OCI-LY3 (cell line): ENCODE data around the gene COL26A1.
A peak's percentile ranks its signal among the peaks of the same experiment; 100 is the strongest.

Experiments
- H2AFZ ChIP-seq: fragments of 200-600, 300-600 bp; shearing (Covaris generic); 2 replicates; pipeline ENCODE4 v1.6.0; 2014; ENCODE audit warnings: antibody characterized with exemption, low read depth, low read length
- H3K27ac ChIP-seq: fragments of 200-600, 300-600 bp; sonication (generic); 2 replicates; pipeline ENCODE4 v1.5.1; 2014; ENCODE audit warnings: mild to moderate bottlenecking, low read length, moderate library complexity, mixed read lengths
- H3K27me3 ChIP-seq: fragments of 200-600, 300-600 bp; sonication (generic); 2 replicates; pipeline ENCODE4 v1.6.1; 2014; ENCODE audit warnings: low read depth, low read length, mixed read lengths
- H3K36me3 ChIP-seq: fragments of 200-600, 300-600 bp; sonication (generic); replicated peaks from 2 replicates; pipeline ENCODE3; 2014; ENCODE audit warnings: low read depth, low read length, mixed read lengths
- H3K4me1 ChIP-seq: fragments of 300-600, 200-600 bp; sonication (generic); 2 replicates; pipeline ENCODE4 v1.6.1; 2014; ENCODE audit warnings: low read length, mixed read lengths
- H3K4me2 ChIP-seq: fragments of 200-600, 300-600 bp; sonication (generic); 2 replicates; pipeline ENCODE4 v1.6.1; 2014; ENCODE audit warnings: low read length, mixed read lengths
- H3K4me3 ChIP-seq: fragments of 300-600, 200-600 bp; sonication (generic); 2 replicates; pipeline ENCODE4 v1.5.1; 2014; ENCODE audit warnings: antibody characterized with exemption, mild to moderate bottlenecking, low read length, moderate library complexity
- H3K79me2 ChIP-seq: fragments of 300-600, 200-600 bp; shearing (Covaris generic); 2 replicates; pipeline ENCODE4 v1.6.1; 2014; ENCODE audit warnings: mild to moderate bottlenecking, low read length, mixed read lengths
- H3K9ac ChIP-seq: fragments of 300-600, 200-600 bp; shearing (Covaris generic); 2 replicates; pipeline ENCODE4 v1.6.0; 2014; ENCODE audit warnings: mild to moderate bottlenecking, low read length, moderate library complexity
- H3K9me3 ChIP-seq: fragments of 200-600, 300-600 bp; shearing (Covaris generic); 2 replicates; pipeline ENCODE4 v1.6.1; 2014; ENCODE audit warnings: low read length, mixed read lengths; ENCODE audit not compliant: insufficient read depth
- H4K20me1 ChIP-seq: fragments of 200-600, 300-600 bp; sonication (generic); 2 replicates; pipeline ENCODE4 v1.6.1; 2016; ENCODE audit warnings: low read length, mixed read lengths; ENCODE audit not compliant: insufficient read depth
- CTCF ChIP-seq: fragments of 200-600, 300-600 bp; sonication (generic); IDR thresholded peaks from 2 replicates; pipeline ENCODE4 v1.5.1; 2014; ENCODE audit warnings: antibody characterized with exemption, low read length, low read depth
- EZH2phosphoT487 ChIP-seq: fragments of 200-600 bp; shearing (Covaris generic); IDR thresholded peaks from 2 replicates; pipeline ENCODE4 v1.6.1; 2018; ENCODE audit warnings: antibody characterized with exemption, mixed run types, low read depth

Gene COL26A1

GRCh38 chr7:101352920-101353308, 9.8 kb upstream of the COL26A1 start:
- no peak overlapping the region for H3K4me3 ChIP-seq
- H4K20me1 ChIP-seq: no peaks in the 10 kb centered on the region
- no peak for TF ChIP-seq CTCF
- H3K27ac ChIP-seq: no peak overlapping the region
- no peak overlapping the region for H3K4me2 ChIP-seq
- H3K9me3 ChIP-seq: no peaks in the 10 kb centered on the region
- H3K4me1 ChIP-seq: no peaks in the 10 kb centered on the region
- no peaks in the 10 kb centered on the region for H3K36me3 ChIP-seq
- no peak overlapping the region for H2AFZ ChIP-seq
- 0 out of 2 replicates have a peak, but pooled peaks cover 3% of the 10 kb centered on the region for H3K27me3 ChIP-seq
- H3K9ac ChIP-seq: no peak overlapping the region
- H3K79me2 ChIP-seq: no peaks in the 10 kb centered on the region

GRCh38 chr7:101357433-101357832, 5.2 kb upstream of the COL26A1 start:
- H4K20me1 ChIP-seq: no peaks in the 10 kb centered on the region
- 0 out of 2 replicates have a peak, but pooled peaks cover 3% of the 10 kb centered on the region for H3K27me3 ChIP-seq
- H3K4me2 ChIP-seq: no peak overlapping the region
- no peak overlapping the region for H3K9ac ChIP-seq
- H3K4me1 ChIP-seq: no peaks in the 10 kb centered on the region
- TF ChIP-seq EZH2phosphoT487: no peak
- TF ChIP-seq CTCF: no peak
- no peak overlapping the region for H3K4me3 ChIP-seq
- no peaks in the 10 kb centered on the region for H3K9me3 ChIP-seq
- no peak overlapping the region for H2AFZ ChIP-seq
- H3K36me3 ChIP-seq: no peaks in the 10 kb centered on the region
- no peaks in the 10 kb centered on the region for H3K79me2 ChIP-seq
- no peak overlapping the region for H3K27ac ChIP-seq

GRCh38 chr7:101363196-101363733, 590 bp downstream of the COL26A1 start:
- Histone ChIP-seq H3K4me2 (peak overlapping the region; percentile 81), H3K27me3 (peaks cover 10% of the 10 kb centered on the region), H3K27ac (no peak overlapping the region), H3K4me1 (peaks cover 18% of the 10 kb centered on the region), H3K9me3 (no peaks in the 10 kb centered on the region), H2AFZ (0 out of 2 replicates have a peak overlapping the region, but pooled peaks have one; percentile 96), H3K4me3 (peak overlapping the region; percentile 73; the same call in 1 of the 2 replicates), H3K9ac (no peak overlapping the region; the same call in 1 of the 2 replicates), H4K20me1 (no peaks in the 10 kb centered on the region), H3K36me3 (no peaks in the 10 kb centered on the region), H3K79me2 (no peaks in the 10 kb centered on the region)
- TF ChIP-seq CTCF (no peak), EZH2phosphoT487 (no peak)

- no peaks in the 10 kb centered on the region for H3K36me3 ChIP-seq
- peaks cover 10% of the 10 kb centered on the region for H3K27me3 ChIP-seq
- H3K9ac ChIP-seq: peak overlapping the region; percentile 44; the same call in 1 of the 2 replicates
- H3K27ac ChIP-seq: no peak overlapping the region
- peak overlapping the region; percentile 73 for H3K4me3 ChIP-seq
- no peaks in the 10 kb centered on the region for H3K9me3 ChIP-seq
- TF ChIP-seq EZH2phosphoT487 (no peak), CTCF (peak; percentile 77)
- no peaks in the 10 kb centered on the region for H3K79me2 ChIP-seq
- H3K4me1 ChIP-seq: peaks cover 18% of the 10 kb centered on the region
- no peaks in the 10 kb centered on the region for H4K20me1 ChIP-seq
- peak overlapping the region; percentile 96; the same call in 1 of the 2 replicates for H2AFZ ChIP-seq
- peak overlapping the region; percentile 81 for H3K4me2 ChIP-seq
Measured at GRCh38 chr7:101363734-101364374, 1.2 kb downstream of the COL26A1 start.
